RCC 7860 (cell line): ENCODE data around the gene TTLL5.
A peak's percentile ranks its signal among the peaks of the same experiment; 100 is the strongest.

Source experiments
- DNase-seq: peaks from one replicate; pipeline ENCODE4 v3.0.0-alpha.2; 2015; ENCODE audit warnings: low spot score
- FAIRE-seq: peaks from 2 replicates; lab custom pipeline; 2012; peaks lifted over from hg19 to GRCh38; lab: Jason Lieb, UNC

The TTLL5 gene

GRCh38 chr14:75981426-75982265 is 320.6 kb downstream of the TTLL5 start, which contains the start of gene TGFB3:
TSS of gene TGFB3 (minus strand) at chr14:75981995. CDS start at chr14:75980893, 1,102 bp downstream.
- DNase-seq (peak; percentile 59), FAIRE-seq (no peak)

- FAIRE-seq, result no peak
These were observed 321.4 kb downstream of the TTLL5 start for GRCh38 chr14:75982266-75983018.

GRCh38 chr14:75983019-75983358 is 321.9 kb downstream of the TTLL5 start:
- FAIRE-seq (no peak), DNase-seq (no peak)

More at GRCh38 chr14:75982266-75983018, 321.4 kb downstream of the TTLL5 start:
- DNase-seq, result peak; percentile 40

GRCh38 chr14:75984674-75985073 is 323.6 kb downstream of the TTLL5 start:
- FAIRE-seq (no peak), DNase-seq (no peak)

- peak; percentile 21 for DNase-seq
- FAIRE-seq, result no peak
These were observed 324.8 kb downstream of the TTLL5 start, which contains the start of gene IFT43 for GRCh38 chr14:75985618-75986438. TSS of gene IFT43 (plus strand) at chr14:75985763. CDS start at chr14:75985787, 24 bp downstream.

GRCh38 chr14:75986439-75986765 is 325.4 kb downstream of the TTLL5 start:
- FAIRE-seq (no peak), DNase-seq (no peak)

- DNase-seq (no peak), FAIRE-seq (no peak)
These were observed 326.3 kb downstream of the TTLL5 start for GRCh38 chr14:75987201-75987970.

GRCh38 chr14:75989134-75989533 is 328.1 kb downstream of the TTLL5 start:
- FAIRE-seq (no peak), DNase-seq (peak; percentile 11)

- FAIRE-seq (no peak), DNase-seq (no peak)
These were observed 329.3 kb downstream of the TTLL5 start for GRCh38 chr14:75990297-75990696.

- DNase-seq, result no peak
- no peak for FAIRE-seq
These were observed 330.7 kb downstream of the TTLL5 start for GRCh38 chr14:75991753-75992152.

- FAIRE-seq (no peak), DNase-seq (peak; percentile 27)
These were observed 332.6 kb downstream of the TTLL5 start for GRCh38 chr14:75993567-75994041.

GRCh38 chr14:75995372-75996041 is 334.5 kb downstream of the TTLL5 start:
- FAIRE-seq, result no peak
- DNase-seq, result no peak

- no peak for DNase-seq
- no peak for FAIRE-seq
These were observed 335.4 kb downstream of the TTLL5 start for GRCh38 chr14:75996488-75996887.

- FAIRE-seq (no peak), DNase-seq (no peak)
These were observed 338.6 kb downstream of the TTLL5 start for GRCh38 chr14:75999511-76000190.

- no peak for DNase-seq
- FAIRE-seq, result no peak
These were observed 341.3 kb downstream of the TTLL5 start for GRCh38 chr14:76002383-76002782.
